ENCODE data around the gene USP35. TPM values are rescaled to one million over a fixed set of nuclear protein-coding genes. Genes with fewer than 3 reads are reported as not detected.

The USP35 gene
- total RNA-seq, 2 donors from 2014 or later: 5.2 to 5.6 TPM

- Histone ChIP-seq H3K36me3 (no peaks in the 10 kb centered on the region), H3K4me1 (no peaks in the 10 kb centered on the region), H3K27ac (no peak overlapping the region), H3K27me3 (no peaks in the 10 kb centered on the region), H3K4me3 (no peak overlapping the region), H3K9me3 (no peaks in the 10 kb centered on the region), H3K9ac (ENCODE audit: low read depth in 2 of 2, low read length in 2 of 2) (no peak overlapping the region)
- no peak for DNase-seq
- intact Hi-C loops (cut with DNase I): no loop called here
- TF ChIP-seq, protein P1, sequence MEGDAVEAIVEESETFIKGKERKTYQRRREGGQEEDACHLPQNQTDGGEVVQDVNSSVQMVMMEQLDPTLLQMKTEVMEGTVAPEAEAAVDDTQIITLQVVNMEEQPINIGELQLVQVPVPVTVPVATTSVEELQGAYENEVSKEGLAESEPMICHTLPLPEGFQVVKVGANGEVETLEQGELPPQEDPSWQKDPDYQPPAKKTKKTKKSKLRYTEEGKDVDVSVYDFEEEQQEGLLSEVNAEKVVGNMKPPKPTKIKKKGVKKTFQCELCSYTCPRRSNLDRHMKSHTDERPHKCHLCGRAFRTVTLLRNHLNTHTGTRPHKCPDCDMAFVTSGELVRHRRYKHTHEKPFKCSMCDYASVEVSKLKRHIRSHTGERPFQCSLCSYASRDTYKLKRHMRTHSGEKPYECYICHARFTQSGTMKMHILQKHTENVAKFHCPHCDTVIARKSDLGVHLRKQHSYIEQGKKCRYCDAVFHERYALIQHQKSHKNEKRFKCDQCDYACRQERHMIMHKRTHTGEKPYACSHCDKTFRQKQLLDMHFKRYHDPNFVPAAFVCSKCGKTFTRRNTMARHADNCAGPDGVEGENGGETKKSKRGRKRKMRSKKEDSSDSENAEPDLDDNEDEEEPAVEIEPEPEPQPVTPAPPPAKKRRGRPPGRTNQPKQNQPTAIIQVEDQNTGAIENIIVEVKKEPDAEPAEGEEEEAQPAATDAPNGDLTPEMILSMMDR (IDR thresholded peaks at IDR 0.05): no peak
Observed at GRCh38 chr11:78203184-78203583, 14.5 kb downstream of the USP35 start.

- TF ChIP-seq, protein P1 (IDR thresholded peaks at IDR 0.05): no peak
- Histone ChIP-seq H3K9me3 (no peaks in the 10 kb centered on the region), H3K4me1 (no peaks in the 10 kb centered on the region), H3K9ac (ENCODE audit: low read depth in 2 of 2, low read length in 2 of 2) (no peak overlapping the region), H3K4me3 (no peak overlapping the region), H3K27ac (no peak overlapping the region), H3K36me3 (no peaks in the 10 kb centered on the region), H3K27me3 (no peaks in the 10 kb centered on the region)
- no peak for DNase-seq
- intact Hi-C loops (cut with DNase I): no loop called here
Observed at GRCh38 chr11:78205256-78205655, 16.5 kb downstream of the USP35 start.

DNA sequence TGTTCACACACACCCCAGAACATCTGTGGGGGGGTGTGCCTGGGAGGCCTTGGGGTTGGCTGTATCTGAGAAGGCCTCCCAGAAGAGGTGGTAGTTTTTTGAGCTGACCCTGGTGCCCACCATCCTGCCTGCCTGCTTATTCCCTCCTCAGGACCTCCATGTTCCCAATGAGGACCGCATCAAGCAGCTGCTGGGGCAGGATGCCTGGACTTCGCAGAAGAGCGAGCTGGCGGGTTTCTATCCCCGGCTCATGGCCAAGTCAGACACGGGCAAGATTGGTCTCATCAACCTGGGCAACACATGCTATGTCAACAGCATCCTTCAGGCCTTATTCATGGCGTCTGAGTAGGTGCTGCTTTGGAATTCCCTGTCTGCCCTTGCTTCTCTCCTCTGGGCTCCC is 17.0 kb downstream of the USP35 start:
- no peak overlapping the region for H3K9ac ChIP-seq (ENCODE audit: low read depth in 2 of 2, low read length in 2 of 2)

GRCh38 chr11:78207532-78208256 is 19.0 kb downstream of the USP35 start:
- intact Hi-C loops (cut with DNase I): no loop called here
- Histone ChIP-seq H3K9ac (ENCODE audit: low read depth in 2 of 2, low read length in 2 of 2) (no peak overlapping the region), H3K4me3 (no peak overlapping the region), H3K9me3 (no peaks in the 10 kb centered on the region), H3K27ac (no peak overlapping the region), H3K4me1 (no peaks in the 10 kb centered on the region), H3K36me3 (no peaks in the 10 kb centered on the region), H3K27me3 (no peaks in the 10 kb centered on the region)
- no peak for DNase-seq
- TF ChIP-seq, protein P1 (IDR thresholded peaks at IDR 0.05): no peak

More for the DNA sequence above, 17.0 kb downstream of the USP35 start:
- no peak for DNase-seq
- no peaks in the 10 kb centered on the region for H3K27me3 ChIP-seq
- no peaks in the 10 kb centered on the region for H3K9me3 ChIP-seq
- H3K27ac ChIP-seq: no peak overlapping the region
- intact Hi-C loops (cut with DNase I): no loop called here
- no peaks in the 10 kb centered on the region for H3K4me1 ChIP-seq
- H3K4me3 ChIP-seq: no peak overlapping the region
- no peaks in the 10 kb centered on the region for H3K36me3 ChIP-seq
- TF ChIP-seq, protein P1 (IDR thresholded peaks at IDR 0.05): no peak

DNA sequence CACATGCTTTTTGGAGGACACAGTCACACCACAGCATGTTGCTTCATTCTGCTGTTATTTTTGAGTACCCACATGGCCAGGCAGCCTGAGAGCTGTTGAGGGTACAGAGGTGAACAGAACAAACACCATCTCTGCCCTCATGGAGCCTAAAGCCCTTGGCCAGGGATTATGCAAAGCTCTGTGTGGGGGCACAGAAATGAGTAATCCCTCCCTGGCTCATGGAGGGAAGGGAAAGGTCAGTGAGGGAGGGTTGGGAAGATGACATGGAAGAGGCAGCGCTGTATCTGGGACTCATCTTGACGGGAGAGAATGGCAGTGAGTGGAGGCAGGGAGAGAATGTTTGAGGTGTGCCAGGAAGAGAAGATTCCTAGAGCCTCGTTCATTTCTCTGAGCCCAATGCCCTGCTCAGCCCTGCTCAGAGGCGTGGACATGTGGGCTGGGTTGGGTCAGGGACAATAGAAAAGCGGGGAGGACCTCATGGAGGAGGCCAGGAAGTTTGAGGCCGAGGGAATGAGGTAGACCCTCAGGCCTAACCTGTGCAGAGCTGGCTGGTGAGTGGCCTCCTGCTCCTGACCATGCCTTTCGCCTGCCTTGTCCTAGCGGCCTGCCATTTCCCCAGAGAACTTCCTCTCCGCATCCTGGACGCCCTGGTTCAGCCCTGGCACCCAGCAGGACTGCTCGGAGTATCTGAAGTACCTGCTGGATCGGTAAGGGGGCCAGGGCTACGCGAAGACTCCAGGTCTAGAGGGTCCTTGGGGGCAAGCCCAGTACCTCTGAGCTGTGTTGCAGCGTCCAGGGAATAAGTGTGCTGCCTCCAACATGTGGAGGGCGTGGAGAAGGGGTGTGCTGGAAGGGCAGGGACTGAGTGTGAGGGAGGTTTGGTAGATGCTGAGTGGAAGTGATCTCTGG is 19.8 kb downstream of the USP35 start:
- H3K27ac ChIP-seq: no peak overlapping the region
- H3K4me3 ChIP-seq: no peak overlapping the region
- intact Hi-C loops (cut with DNase I): no loop called here
- H3K27me3 ChIP-seq: no peaks in the 10 kb centered on the region
- no peaks in the 10 kb centered on the region for H3K9me3 ChIP-seq
- no peaks in the 10 kb centered on the region for H3K36me3 ChIP-seq
- no peak overlapping the region for H3K9ac ChIP-seq (ENCODE audit: low read depth in 2 of 2, low read length in 2 of 2)
- DNase-seq: no peak
- no peaks in the 10 kb centered on the region for H3K4me1 ChIP-seq
- TF ChIP-seq, protein P1 (IDR thresholded peaks at IDR 0.05): no peak

Measured in colonic mucosa (tissue), 4 donors.